HEK293 (cell line): ENCODE data around the gene ANKRD23.

Experiments
- HOXA7 ChIP-seq: sonication (generic); formaldehyde crosslinking; IDR thresholded peaks from 2 replicates; pipeline ENCODE4 v1.8.1; 2022; ENCODE audit warnings: missing genetic modification reagents, borderline replicate concordance
- SALL2 ChIP-seq: fragments of 450-650 bp; formaldehyde crosslinking; IDR thresholded peaks from 2 replicates; pipeline ENCODE4 v1.5.0; 2017; ENCODE audit warnings: missing biosample characterization, mild to moderate bottlenecking, missing genetic modification characterization, borderline replicate concordance
- SETDB1 ChIP-seq: IDR thresholded peaks from one replicate; pipeline ENCODE4 v1.6.1; 2017; ENCODE audit warnings: mild to moderate bottlenecking, low read length, moderate library complexity, mixed read lengths; ENCODE audit not compliant: insufficient read length
- ZBTB1 ChIP-seq: fragments of 450-650 bp; formaldehyde crosslinking; IDR thresholded peaks from 2 replicates; pipeline ENCODE4 v1.5.1; 2016; ENCODE audit warnings: missing biosample characterization, missing genetic modification characterization
- ZBTB7A ChIP-seq: fragments of 450-650 bp; formaldehyde crosslinking; IDR thresholded peaks from 2 replicates; pipeline ENCODE4 v1.5.1; 2016; ENCODE audit warnings: low read depth, missing biosample characterization, missing genetic modification characterization
- ZNF311 ChIP-seq: fragments of 450-650 bp; formaldehyde crosslinking; IDR thresholded peaks from 2 replicates; pipeline ENCODE4 v1.5.1; 2017; ENCODE audit warnings: missing biosample characterization, missing genetic modification characterization, borderline replicate concordance
- ZNF394 ChIP-seq: fragments of 450-650 bp; formaldehyde crosslinking; IDR thresholded peaks from 2 replicates; pipeline ENCODE4 v1.5.1; 2016; ENCODE audit warnings: missing biosample characterization, missing genetic modification characterization, mild to moderate bottlenecking, moderate library complexity, borderline replicate concordance
- ZNF404 ChIP-seq: fragments of 450-650 bp; formaldehyde crosslinking; IDR thresholded peaks from 2 replicates; pipeline ENCODE4 v1.5.1; 2017; ENCODE audit warnings: missing biosample characterization, missing genetic modification characterization
- ZNF658 ChIP-seq: fragments of 450-650 bp; formaldehyde crosslinking; IDR thresholded peaks from 2 replicates; pipeline ENCODE4; 2016; ENCODE audit warnings: missing biosample characterization, missing genetic modification characterization
- ZNF660 ChIP-seq: fragments of 450-650 bp; IDR thresholded peaks from 2 replicates; pipeline ENCODE4 v1.5.1; 2018; ENCODE audit warnings: missing biosample characterization, mild to moderate bottlenecking, missing genetic modification characterization
- ZNF777 ChIP-seq: fragments of 450-650 bp; formaldehyde crosslinking; IDR thresholded peaks from 2 replicates; pipeline ENCODE4 v1.5.1; 2017; ENCODE audit warnings: missing biosample characterization, missing genetic modification characterization, borderline replicate concordance
- TF ChIP-seq, protein P1 (sequence below): fragments of 450-650 bp; formaldehyde crosslinking; IDR thresholded peaks from 2 replicates; pipeline ENCODE4 v1.5.0; 2017; ENCODE audit warnings: missing biosample characterization, missing genetic modification characterization, borderline replicate concordance
- TF ChIP-seq, protein P2 (sequence below): fragments of 450-650 bp; IDR thresholded peaks from 2 replicates; pipeline ENCODE4 v1.5.1; 2018; ENCODE audit warnings: missing biosample characterization, mild to moderate bottlenecking, missing genetic modification characterization
- TF ChIP-seq, protein P3 (sequence below): fragments of 450-650 bp; formaldehyde crosslinking; IDR thresholded peaks from 2 replicates; pipeline ENCODE4 v1.5.1; 2016; ENCODE audit warnings: missing biosample characterization, missing genetic modification characterization

DNA sequence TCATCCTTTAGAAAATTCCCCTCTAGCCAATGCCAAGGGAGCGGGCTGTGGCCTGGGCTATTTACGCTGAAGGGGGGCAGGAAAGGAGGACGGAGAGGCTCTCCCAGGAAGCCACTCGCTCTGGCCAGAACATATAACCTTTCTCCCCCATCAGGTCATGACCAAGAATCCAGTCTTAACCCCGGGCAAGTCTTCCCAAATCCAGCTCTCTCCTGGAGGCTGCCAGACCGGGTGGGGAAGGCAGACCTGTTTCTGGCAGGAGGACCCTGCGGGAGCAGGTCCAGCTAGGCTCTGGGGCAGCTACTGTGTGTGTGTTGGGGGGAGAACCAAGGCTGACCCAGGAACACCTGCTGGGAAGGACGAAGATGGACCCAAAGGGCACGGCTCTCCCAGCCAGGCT, 39.5 kb upstream of the ANKRD23 start:
- TF ChIP-seq, protein P1, sequence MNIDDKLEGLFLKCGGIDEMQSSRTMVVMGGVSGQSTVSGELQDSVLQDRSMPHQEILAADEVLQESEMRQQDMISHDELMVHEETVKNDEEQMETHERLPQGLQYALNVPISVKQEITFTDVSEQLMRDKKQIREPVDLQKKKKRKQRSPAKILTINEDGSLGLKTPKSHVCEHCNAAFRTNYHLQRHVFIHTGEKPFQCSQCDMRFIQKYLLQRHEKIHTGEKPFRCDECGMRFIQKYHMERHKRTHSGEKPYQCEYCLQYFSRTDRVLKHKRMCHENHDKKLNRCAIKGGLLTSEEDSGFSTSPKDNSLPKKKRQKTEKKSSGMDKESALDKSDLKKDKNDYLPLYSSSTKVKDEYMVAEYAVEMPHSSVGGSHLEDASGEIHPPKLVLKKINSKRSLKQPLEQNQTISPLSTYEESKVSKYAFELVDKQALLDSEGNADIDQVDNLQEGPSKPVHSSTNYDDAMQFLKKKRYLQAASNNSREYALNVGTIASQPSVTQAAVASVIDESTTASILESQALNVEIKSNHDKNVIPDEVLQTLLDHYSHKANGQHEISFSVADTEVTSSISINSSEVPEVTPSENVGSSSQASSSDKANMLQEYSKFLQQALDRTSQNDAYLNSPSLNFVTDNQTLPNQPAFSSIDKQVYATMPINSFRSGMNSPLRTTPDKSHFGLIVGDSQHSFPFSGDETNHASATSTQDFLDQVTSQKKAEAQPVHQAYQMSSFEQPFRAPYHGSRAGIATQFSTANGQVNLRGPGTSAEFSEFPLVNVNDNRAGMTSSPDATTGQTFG = no peak
- TF ChIP-seq HOXA7 (CRISPR knock-in tag) = no peak
- no peak for TF ChIP-seq ZNF311
- no peak for TF ChIP-seq SETDB1
- TF ChIP-seq, protein P2, sequence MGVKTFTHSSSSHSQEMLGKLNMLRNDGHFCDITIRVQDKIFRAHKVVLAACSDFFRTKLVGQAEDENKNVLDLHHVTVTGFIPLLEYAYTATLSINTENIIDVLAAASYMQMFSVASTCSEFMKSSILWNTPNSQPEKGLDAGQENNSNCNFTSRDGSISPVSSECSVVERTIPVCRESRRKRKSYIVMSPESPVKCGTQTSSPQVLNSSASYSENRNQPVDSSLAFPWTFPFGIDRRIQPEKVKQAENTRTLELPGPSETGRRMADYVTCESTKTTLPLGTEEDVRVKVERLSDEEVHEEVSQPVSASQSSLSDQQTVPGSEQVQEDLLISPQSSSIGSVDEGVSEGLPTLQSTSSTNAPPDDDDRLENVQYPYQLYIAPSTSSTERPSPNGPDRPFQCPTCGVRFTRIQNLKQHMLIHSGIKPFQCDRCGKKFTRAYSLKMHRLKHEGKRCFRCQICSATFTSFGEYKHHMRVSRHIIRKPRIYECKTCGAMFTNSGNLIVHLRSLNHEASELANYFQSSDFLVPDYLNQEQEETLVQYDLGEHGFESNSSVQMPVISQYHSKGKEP = no peak
- TF ChIP-seq, protein P3, sequence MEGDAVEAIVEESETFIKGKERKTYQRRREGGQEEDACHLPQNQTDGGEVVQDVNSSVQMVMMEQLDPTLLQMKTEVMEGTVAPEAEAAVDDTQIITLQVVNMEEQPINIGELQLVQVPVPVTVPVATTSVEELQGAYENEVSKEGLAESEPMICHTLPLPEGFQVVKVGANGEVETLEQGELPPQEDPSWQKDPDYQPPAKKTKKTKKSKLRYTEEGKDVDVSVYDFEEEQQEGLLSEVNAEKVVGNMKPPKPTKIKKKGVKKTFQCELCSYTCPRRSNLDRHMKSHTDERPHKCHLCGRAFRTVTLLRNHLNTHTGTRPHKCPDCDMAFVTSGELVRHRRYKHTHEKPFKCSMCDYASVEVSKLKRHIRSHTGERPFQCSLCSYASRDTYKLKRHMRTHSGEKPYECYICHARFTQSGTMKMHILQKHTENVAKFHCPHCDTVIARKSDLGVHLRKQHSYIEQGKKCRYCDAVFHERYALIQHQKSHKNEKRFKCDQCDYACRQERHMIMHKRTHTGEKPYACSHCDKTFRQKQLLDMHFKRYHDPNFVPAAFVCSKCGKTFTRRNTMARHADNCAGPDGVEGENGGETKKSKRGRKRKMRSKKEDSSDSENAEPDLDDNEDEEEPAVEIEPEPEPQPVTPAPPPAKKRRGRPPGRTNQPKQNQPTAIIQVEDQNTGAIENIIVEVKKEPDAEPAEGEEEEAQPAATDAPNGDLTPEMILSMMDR = no peak
- no peak for TF ChIP-seq ZNF394 (tag by site-specific recombination)
- TF ChIP-seq ZBTB7A = no peak
- TF ChIP-seq ZBTB1 = no peak
- TF ChIP-seq ZNF777 (tag by site-specific recombination) = no peak
- TF ChIP-seq SALL2 = no peak
- TF ChIP-seq ZNF404 (tag by site-specific recombination) = no peak
- TF ChIP-seq ZNF660 (tag by site-specific recombination) = no peak
- TF ChIP-seq ZNF658 (tag by site-specific recombination) = no peak
